Transverse colon (tissue), 4 donors: ENCODE data around the gene RASGRP3. TPM values are rescaled to one million over a fixed set of nuclear protein-coding genes. Genes with fewer than 3 reads are reported as not detected.

Source experiments
- DNase-seq: peaks from one replicate; pipeline ENCODE4 v3.0.0-alpha.2; 2019
- H3K27ac ChIP-seq, 4 donors: fragments of 200-600 bp; sonication (generic); 2 replicates each; pipeline ENCODE4 v1.5.1; 2016 to 2018; ENCODE audit warnings: inconsistent platforms in 4 of 4
- H3K27me3 ChIP-seq: fragments of 200-600 bp; sonication (generic); 2 replicates; pipeline ENCODE4 v1.5.1; 2017; ENCODE audit warnings: inconsistent platforms
- H3K36me3 ChIP-seq, 4 donors: fragments of 200-600 bp; sonication (generic); 2 replicates each; pipeline ENCODE4 v1.5.1; 2017 to 2019; ENCODE audit warnings: inconsistent platforms in 4 of 4
- H3K4me1 ChIP-seq, 4 donors: fragments of 200-600 bp; sonication (generic); 2 replicates each; pipeline ENCODE4 v1.5.1; 2017 to 2020; ENCODE audit warnings: inconsistent platforms in 4 of 4
- H3K4me3 ChIP-seq, 4 donors: fragments of 200-600 bp; sonication (generic); 1 replicate in 1 of 4; 2 replicates in 3 of 4; pipeline versions ENCODE4 v1.5.1 to v1.6.1; 2017 to 2019; ENCODE audit warnings: inconsistent platforms in 4 of 4
- H3K9me3 ChIP-seq, 2 donors: fragments of 200-600 bp; sonication (generic); 2 replicates each; pipeline ENCODE4 v1.5.1; 2017 to 2019; ENCODE audit warnings: inconsistent platforms in 2 of 2
- EP300 ChIP-seq: sonication (generic); formaldehyde crosslinking; IDR thresholded peaks from one replicate; pipeline ENCODE4 v1.6.1; 2017; ENCODE audit warnings: antibody characterized with exemption, low read depth
- POLR2A ChIP-seq: fragments of 450-650 bp; IDR thresholded peaks from one replicate; pipeline ENCODE4 v1.6.1; 2016; ENCODE audit warnings: antibody characterized with exemption, mild to moderate bottlenecking, moderate library complexity
- POLR2AphosphoS5 ChIP-seq, 3 donors: sonication (generic); formaldehyde crosslinking; IDR thresholded peaks; one replicate each; pipeline ENCODE4 v1.6.1; 2016; ENCODE audit warnings: antibody characterized with exemption in 3 of 3
- WGBS, 2 donors: methylation state at CpG; one replicate each; pipeline ENCODE4 v1.1.5; 2018; ENCODE audit warnings: low coverage in 1 of 2; 5-methylcytosine and 5-hydroxymethylcytosine counted together
- in situ Hi-C, 4 donors: fragments of 200-750 bp; cut with MboI; loops; one replicate each; pipeline versions ENCODE4 v1.15.0 to v1.15.1; 2017; ENCODE audit warnings: low sequenced_read_pairs in 3 of 4, low pct_ligation_motif_present in 1 of 4, low pct_unique_long_range_greater_than_20kb in 1 of 4
- intact Hi-C: fragments of 100-400 bp; cut with DNase I; formaldehyde crosslinking; loops from one replicate; pipeline ENCODE4 v1.15.1; 2023; ENCODE audit warnings: low total_unique reads
- total RNA-seq, 4 donors: library from RNA; depleted of rRNA; stranded (reverse); fragments of >200 nt; gene quantifications; one replicate each; pipeline ENCODE4 v1.1.0, GENCODE V29; 2016
- TF ChIP-seq, protein P1 (sequence below), 5 experiments: fragments of 200-600 bp in 3 of 5; fragments of 450-650 bp in 2 of 5; sonication (generic) in 3 of 5; IDR thresholded peaks; 1 replicate in 2 of 5; 2 replicates in 3 of 5; pipeline ENCODE4 v1.5.1; 2016 to 2017; ENCODE audit warnings: antibody characterized with exemption in 5 of 5, inconsistent platforms in 3 of 5, mild to moderate bottlenecking in 2 of 5, moderate library complexity in 1 of 5

Gene RASGRP3
- total RNA-seq, 4 donors from 2014 or later = 3.4 to 16.5 (median 4.8) TPM; not detected in 1

DNA sequence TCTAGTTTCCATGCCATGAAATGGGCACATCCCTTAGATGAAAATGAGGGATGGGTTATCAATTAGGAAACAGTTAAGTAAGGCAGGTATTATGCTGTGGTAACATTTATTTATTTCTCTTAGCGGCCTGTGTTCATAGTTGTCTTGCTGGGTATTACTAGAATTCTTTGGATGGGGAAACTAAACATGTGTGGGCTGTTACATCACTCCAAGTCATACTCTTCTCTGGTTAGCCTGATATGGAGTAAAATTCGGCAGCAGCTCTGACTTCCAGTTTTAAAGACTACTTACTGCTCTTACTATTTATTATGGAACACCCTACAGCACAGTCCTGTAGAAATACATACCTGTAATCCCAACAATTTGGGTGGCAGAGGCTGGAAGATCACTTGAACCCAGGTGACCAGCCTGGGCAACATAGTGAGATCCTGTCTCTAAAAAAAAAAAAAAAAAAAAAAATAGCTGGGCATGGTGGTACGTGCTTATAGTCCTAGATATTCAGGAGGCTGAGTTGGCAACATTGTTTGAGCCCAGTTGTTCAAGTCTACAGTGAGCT is 33.1 kb upstream of the RASGRP3 start:
- no peak overlapping the region for H3K27ac ChIP-seq
- intact Hi-C loops = no loop called here
- TF ChIP-seq POLR2AphosphoS5 (IDR thresholded peaks at IDR 0.05) = no peak
- no peak for TF ChIP-seq POLR2A
- TF ChIP-seq, protein P1, sequence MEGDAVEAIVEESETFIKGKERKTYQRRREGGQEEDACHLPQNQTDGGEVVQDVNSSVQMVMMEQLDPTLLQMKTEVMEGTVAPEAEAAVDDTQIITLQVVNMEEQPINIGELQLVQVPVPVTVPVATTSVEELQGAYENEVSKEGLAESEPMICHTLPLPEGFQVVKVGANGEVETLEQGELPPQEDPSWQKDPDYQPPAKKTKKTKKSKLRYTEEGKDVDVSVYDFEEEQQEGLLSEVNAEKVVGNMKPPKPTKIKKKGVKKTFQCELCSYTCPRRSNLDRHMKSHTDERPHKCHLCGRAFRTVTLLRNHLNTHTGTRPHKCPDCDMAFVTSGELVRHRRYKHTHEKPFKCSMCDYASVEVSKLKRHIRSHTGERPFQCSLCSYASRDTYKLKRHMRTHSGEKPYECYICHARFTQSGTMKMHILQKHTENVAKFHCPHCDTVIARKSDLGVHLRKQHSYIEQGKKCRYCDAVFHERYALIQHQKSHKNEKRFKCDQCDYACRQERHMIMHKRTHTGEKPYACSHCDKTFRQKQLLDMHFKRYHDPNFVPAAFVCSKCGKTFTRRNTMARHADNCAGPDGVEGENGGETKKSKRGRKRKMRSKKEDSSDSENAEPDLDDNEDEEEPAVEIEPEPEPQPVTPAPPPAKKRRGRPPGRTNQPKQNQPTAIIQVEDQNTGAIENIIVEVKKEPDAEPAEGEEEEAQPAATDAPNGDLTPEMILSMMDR (IDR thresholded peaks at IDR 0.05) = no peak
- TF ChIP-seq EP300 = no peak
- in situ Hi-C loops = no loop called here
- H3K4me3 ChIP-seq = no peak overlapping the region
- no peaks in the 10 kb centered on the region for H3K36me3 ChIP-seq
- WGBS, 2 donors = 72 to 74% methylated on average over 3 of the region's 3 CpGs
- H3K4me1 ChIP-seq = no peaks in the 10 kb centered on the region
- no peak for DNase-seq
- H3K9me3 ChIP-seq = no peaks in the 10 kb centered on the region
- no peaks in the 10 kb centered on the region for H3K27me3 ChIP-seq

DNA sequence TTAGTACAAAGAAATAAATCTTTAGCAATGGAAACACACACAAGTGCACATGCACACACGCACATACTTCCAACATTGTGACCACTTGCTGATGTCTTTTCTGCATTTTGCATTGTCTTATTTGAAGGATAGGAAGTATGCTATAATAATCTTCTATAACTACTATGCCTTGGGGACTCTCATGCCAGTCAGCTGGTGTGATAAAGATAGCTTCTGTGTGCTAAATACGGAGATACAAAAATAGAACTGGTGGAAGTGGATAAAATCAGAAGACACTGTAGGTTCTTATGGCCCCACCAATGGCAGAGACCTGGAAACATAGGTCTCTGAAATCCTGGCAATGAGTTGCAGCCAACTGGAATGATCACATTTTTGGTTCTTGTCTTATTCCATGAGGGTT is 31.5 kb upstream of the RASGRP3 start:
- 82 to 86% methylated on average over 2 of the region's 2 CpGs for WGBS, 2 donors
- in situ Hi-C loops = no loop called here
- no peaks in the 10 kb centered on the region for H3K27me3 ChIP-seq
- TF ChIP-seq POLR2AphosphoS5 (IDR thresholded peaks at IDR 0.05) = no peak
- TF ChIP-seq POLR2A = no peak
- no peak for TF ChIP-seq EP300
- TF ChIP-seq, protein P1 (IDR thresholded peaks at IDR 0.05) = no peak
- no peak overlapping the region for H3K27ac ChIP-seq
- no peak for DNase-seq
- intact Hi-C loops = no loop called here
- no peak overlapping the region for H3K4me3 ChIP-seq
- no peaks in the 10 kb centered on the region for H3K9me3 ChIP-seq
- no peaks in the 10 kb centered on the region for H3K4me1 ChIP-seq
- H3K36me3 ChIP-seq = no peaks in the 10 kb centered on the region

DNA sequence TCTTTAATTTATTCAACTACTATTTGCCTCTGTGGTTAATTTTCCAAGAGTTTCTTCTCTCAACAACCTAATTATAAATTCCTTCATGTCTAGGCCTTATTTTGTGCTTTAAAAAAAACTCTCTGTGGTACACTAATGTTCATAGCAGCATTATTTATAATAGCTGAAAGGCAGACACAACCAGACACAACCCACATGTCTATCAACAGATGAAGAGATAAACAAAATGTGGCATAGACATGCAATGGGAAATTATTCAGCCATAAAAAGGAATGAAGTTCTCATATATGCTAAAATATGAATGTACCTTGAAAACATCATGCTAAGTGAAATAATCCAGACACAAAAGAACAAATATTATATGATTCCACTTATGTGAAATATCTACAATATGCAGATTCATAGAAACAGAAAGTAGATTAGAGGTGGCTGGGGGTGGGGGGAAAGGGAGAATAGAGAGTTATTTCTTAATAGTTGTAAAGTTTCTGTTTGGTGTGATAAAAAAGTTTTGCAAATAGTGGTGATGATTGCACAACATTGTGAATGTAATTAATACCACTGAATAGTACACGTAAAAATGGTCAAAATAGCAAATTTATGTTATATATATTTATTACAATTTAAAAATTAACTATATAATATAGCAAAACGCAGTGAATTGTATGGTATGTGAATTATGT is 28.1 kb upstream of the RASGRP3 start:
- Histone ChIP-seq H3K27me3 (no peaks in the 10 kb centered on the region), H3K36me3 (no peaks in the 10 kb centered on the region), H3K27ac (no peak overlapping the region), H3K4me3 (no peak overlapping the region), H3K4me1 (no peaks in the 10 kb centered on the region), H3K9me3 (no peaks in the 10 kb centered on the region)
- intact Hi-C loops = no loop called here
- TF ChIP-seq POLR2A (no peak), POLR2AphosphoS5 (IDR thresholded peaks at IDR 0.05) (no peak), EP300 (no peak)
- TF ChIP-seq, protein P1 (IDR thresholded peaks at IDR 0.05) = no peak
- DNase-seq = no peak
- WGBS, 2 donors = 58 to 66% methylated on average over 2 of the region's 2 CpGs
- in situ Hi-C loops = no loop called here

DNA sequence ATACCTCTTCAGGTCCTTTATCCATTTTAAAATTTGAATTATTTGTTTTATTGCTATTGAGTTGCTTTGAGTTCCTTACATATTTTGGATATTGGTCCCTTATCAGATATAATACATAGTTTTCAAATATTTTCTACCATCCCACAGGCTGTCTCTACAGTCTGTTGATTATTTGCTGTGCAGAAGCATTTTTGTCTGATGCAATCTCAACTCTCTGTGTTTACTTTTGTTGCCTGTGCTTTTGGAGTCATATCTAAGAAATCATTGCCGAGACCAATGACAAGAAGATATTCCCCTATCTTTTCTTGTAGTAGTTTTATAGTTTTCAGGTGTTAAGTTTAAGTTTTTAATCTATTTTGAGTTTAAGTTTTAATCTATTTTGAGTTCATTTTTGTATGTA is 25.2 kb upstream of the RASGRP3 start:
- TF ChIP-seq POLR2AphosphoS5 (IDR thresholded peaks at IDR 0.05) (no peak), POLR2A (no peak), EP300 (no peak)
- Histone ChIP-seq H3K27ac (no peak overlapping the region), H3K4me1 (no peaks in the 10 kb centered on the region), H3K4me3 (no peak overlapping the region), H3K27me3 (no peaks in the 10 kb centered on the region), H3K9me3 (no peaks in the 10 kb centered on the region), H3K36me3 (no peaks in the 10 kb centered on the region)
- intact Hi-C loops (no loop called here), in situ Hi-C loops (no loop called here)
- 0% methylated on average over 1 of the region's 1 CpG; no CpG with 5 or more reads in 1 of the 2 donors for WGBS, 2 donors
- DNase-seq = no peak

DNA sequence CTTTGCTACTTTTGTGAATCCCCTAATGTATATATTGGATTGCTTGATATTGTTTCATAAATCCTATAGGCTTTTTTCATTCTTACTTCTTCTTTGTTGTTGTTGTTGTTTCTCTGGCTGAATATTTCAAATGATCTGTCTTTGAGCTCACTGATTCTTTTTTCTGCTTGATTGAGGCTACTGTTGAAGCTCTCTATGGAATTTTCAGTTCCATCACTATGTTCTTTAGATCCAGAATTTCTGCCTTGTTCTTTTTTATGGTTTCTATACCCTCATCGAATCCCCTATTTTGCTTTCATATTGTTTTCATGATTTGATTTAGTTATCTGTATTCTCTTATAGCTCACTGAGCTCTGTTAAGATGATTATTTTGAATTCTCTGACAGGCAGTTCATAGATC is 24.6 kb upstream of the RASGRP3 start:
- WGBS, 2 donors = 91 to 100% methylated on average over 1 of the region's 1 CpG
- DNase-seq = no peak
- Histone ChIP-seq H3K36me3 (no peaks in the 10 kb centered on the region), H3K4me1 (no peaks in the 10 kb centered on the region), H3K27me3 (no peaks in the 10 kb centered on the region), H3K27ac (no peak overlapping the region), H3K9me3 (no peaks in the 10 kb centered on the region), H3K4me3 (no peak overlapping the region)
- no peak for TF ChIP-seq POLR2A
- TF ChIP-seq POLR2AphosphoS5 (IDR thresholded peaks at IDR 0.05) = no peak
- no peak for TF ChIP-seq EP300
- TF ChIP-seq, protein P1 (IDR thresholded peaks at IDR 0.05) = no peak
- in situ Hi-C loops = no loop called here
- intact Hi-C loops = no loop called here
